Epithelial cell of proximal tubule (primary cell): Measurements from ENCODE around the gene TEX22. TPM values are rescaled to one million over a fixed set of nuclear protein-coding genes. Genes with fewer than 3 reads are reported as not detected.

Source experiments
- DNase-seq: peaks from one replicate; pipeline ENCODE4 v3.0.0-alpha.2; 2011; ENCODE audit warnings: low read depth
- H3K4me3 ChIP-seq: 2 replicates; pipeline ENCODE4 v1.5.1; 2011; ENCODE audit warnings: low read depth, mild to moderate bottlenecking, low read length
- CTCF ChIP-seq: conservative IDR thresholded peaks from 2 replicates; pipeline ENCODE4 v1.5.1; 2012; ENCODE audit warnings: low read depth, mild to moderate bottlenecking, low read length
- total RNA-seq: library from RNA; depleted of rRNA; stranded (reverse); fragments of >200 nt; gene quantifications from 2 replicates; pipeline ENCODE4 v1.2.3, GENCODE V29; 2015

Gene TEX22
- total RNA-seq, 1 donor from 2014 or later, result 0.29 TPM

GRCh38 chr14:105353136-105353535 lies 45.2 kb upstream of the TEX22 start:
- TF ChIP-seq CTCF, result no peak
- no peak overlapping the region for H3K4me3 ChIP-seq
- DNase-seq, result no peak

- no peak for DNase-seq
- TF ChIP-seq CTCF, result no peak
- no peak overlapping the region for H3K4me3 ChIP-seq
Observed at GRCh38 chr14:105354541-105354940, 43.8 kb upstream of the TEX22 start.

GRCh38 chr14:105355049-105355575 lies 43.2 kb upstream of the TEX22 start:
- no peak for DNase-seq
- no peak overlapping the region for H3K4me3 ChIP-seq
- no peak for TF ChIP-seq CTCF

GRCh38 chr14:105355850-105356604 lies 42.3 kb upstream of the TEX22 start:
- TF ChIP-seq CTCF, result no peak
- no peak for DNase-seq
- no peak overlapping the region for H3K4me3 ChIP-seq

GRCh38 chr14:105356927-105357326 lies 41.4 kb upstream of the TEX22 start:
- no peak for TF ChIP-seq CTCF
- H3K4me3 ChIP-seq, result no peak overlapping the region
- DNase-seq, result no peak

GRCh38 chr14:105357626-105358025 lies 40.7 kb upstream of the TEX22 start:
- TF ChIP-seq CTCF, result no peak
- no peak overlapping the region for H3K4me3 ChIP-seq
- DNase-seq, result no peak
